ENCODE data around the gene FGFR3.

DNA sequence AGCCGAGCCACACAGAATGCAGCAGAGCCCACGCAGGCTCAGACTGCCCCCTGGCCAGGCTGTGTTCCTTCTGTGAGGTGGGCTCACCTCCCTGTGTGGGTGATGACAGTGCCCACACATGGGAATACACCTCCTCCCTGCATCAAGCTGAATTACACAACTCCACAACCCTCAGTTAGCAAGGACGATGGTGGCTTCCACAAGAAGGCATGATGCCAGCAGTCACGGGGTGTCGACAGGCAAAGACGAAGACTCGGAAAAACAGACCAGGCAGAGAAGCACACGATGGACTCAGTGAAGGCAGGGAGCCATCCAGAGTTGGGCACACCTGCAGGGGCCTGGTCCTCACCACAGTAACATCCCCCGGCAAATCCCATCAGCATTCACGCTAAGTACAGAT lies 50.8 kb downstream of the FGFR3 start:
- TF ChIP-seq POLR2AphosphoS5 (IDR thresholded peaks at IDR 0.05; ENCODE audit: low read depth, low read length) = no peak
- TF ChIP-seq FOXP2 (optimal IDR thresholded peaks at IDR 0.05; ENCODE audit: borderline replicate concordance, extremely low read depth, extremely low read length, insufficient read depth) = no peak

All from PFSK-1 (cell line).